Stimulated activated CD8-positive, alpha-beta memory T cell treated with anti-CD3 and anti-CD28 coated beads, Interleukin-15, amount 100 ng/mL, for 4 hours (primary cell): Measurements from ENCODE around the gene RIPK1.

Experiments
- DNase-seq, 2 donors: peaks; one replicate each; pipeline ENCODE4 v3.0.0-alpha.2; 2020; ENCODE audit warnings: low read depth in 2 of 2

Gene RIPK1

DNA sequence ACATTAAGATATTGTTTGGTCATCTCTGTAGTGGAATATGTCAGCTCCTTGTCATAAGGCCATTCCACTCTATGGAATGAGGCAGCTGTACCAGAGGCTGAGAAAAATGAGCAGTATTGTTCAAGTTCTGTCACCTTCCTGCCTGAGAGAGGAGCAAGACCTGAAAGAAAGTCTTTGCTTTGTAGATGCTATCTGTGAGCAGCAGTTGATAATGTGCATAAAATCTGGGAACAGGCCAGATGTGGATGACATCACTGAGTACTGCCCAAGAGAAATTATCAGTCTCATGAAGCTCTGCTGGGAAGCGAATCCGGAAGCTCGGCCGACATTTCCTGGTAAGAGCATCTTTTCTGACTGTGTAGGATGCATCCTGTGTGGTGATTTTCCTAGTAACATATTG lies 16.8 kb downstream of the RIPK1 start:
- DNase-seq, result no peak

DNA sequence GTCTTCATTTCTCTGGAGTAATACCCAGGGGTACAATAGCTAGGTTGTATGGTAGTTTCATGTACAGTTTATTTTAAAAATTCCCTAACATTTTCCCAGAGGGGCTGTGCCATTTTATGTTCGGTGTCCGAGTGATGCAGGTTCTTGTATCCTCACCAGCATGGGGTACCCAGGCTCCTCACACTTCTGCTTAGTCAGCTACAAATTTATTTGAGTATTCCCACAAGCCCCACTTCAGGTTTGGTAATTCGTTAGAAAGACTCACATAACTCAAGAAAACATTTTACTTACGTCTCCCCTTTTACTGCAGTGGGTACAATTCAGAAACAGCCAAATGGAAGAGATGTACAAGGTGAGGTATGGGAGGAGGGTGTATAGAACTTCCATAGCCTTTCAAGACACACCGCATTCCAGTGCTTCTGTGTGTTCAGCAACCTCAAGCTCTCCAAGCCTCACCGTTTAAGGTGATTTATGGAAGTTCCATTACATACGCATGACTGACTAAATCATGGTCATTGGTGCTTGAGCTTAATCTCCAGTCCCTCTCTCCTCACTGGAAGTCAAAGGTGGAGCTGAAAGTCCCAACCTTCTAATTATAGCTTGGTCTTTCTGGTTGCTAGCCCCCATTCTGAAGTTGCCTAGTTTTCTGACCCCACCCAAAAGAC lies 18.1 kb downstream of the RIPK1 start:
- no peak for DNase-seq

DNA sequence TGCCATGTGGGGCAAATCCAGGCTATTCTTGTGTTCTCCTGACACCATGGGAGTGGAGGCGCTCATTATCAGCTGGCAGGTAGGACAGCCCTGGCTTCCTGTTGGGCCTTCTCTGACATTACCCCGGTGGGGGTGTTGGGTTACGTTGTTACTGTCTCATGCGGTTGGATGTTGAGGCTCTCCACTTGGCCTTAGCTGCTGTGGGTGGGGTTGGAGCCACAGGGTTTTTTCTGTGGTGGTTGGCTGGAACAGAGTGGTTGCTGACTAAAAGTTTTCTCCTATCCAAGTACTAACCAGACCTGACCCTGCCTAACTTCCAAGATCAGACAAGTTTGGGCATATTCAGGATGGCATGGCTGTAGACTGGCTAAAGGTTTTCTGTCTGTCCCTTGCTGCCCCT lies 20.2 kb downstream of the RIPK1 start:
- no peak for DNase-seq

DNA sequence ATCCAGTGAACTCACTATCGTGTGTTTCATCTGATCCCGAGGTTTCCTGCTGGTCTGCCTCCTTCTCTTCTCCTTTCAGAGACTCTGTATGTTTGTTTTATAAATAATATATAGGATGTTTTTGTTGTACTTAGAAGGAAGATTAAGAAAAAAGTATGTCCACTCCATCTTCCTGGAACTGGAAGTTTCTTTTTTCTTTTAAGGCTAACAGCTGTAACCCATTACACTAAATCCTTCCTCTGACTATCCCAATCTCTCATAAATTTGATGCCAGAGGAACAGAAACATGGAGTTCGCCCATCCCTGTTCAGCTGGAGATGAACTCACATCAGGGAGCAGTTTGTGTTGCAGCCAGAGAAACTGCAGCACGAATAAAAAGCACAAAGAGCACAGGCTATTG lies 20.7 kb downstream of the RIPK1 start:
- DNase-seq, result no peak

DNA sequence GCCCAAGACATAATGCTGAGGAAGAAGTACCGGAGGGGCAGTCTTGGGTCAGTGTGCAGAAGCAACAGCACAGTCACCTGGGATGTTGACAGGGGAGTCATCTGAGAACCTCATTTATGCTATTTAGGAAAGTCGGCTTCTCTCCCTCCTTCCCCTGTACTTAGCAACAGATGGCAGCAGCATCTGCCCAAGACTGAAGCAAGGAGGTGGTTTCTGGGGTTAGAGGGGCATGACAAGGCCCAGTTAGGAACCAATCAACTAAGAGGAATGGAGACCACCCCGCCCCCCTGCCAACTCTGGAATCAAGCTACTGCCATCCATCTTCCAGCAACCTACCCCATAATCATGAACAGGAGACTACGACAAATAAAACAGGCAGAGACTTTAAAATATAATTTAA lies 21.7 kb downstream of the RIPK1 start:
- no peak for DNase-seq

DNA sequence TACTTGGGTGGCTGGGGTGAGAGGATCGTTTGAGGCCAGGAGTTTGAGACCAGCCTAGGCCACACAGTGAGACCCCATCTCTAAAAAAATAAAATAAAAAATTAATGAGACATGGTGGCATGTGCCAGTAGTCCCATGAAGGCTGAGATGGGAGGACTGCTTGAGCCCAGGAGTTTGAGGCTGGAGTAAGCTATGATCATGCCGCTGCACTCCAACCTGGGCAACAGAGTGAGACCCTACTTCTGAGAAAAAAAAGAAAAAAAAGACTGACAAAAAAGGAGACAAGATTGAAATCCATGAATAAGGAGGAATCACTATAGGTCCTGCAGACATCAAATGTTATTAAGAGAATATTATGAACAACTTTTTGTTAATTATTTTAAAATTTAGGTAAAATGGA lies 26.5 kb downstream of the RIPK1 start:
- DNase-seq, result no peak

DNA sequence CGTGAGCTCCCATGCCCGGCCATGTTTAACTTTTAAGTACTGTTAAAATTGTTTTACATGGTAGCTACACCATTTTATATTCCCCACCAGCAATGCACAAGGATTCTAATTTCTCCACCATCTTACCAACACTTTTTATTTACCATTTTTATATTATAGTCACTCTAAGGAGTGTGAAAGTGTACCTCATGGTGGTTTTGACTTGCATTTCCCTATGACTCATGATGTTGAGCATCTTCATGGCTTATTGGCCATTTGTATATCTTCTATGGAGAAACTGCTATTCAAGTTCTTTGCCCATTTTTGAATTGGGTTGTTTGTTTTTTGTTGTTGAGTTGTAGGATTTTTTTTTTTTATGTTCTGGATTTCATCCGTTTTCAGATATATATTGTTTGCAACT lies 34.6 kb downstream of the RIPK1 start:
- DNase-seq, result no peak

DNA sequence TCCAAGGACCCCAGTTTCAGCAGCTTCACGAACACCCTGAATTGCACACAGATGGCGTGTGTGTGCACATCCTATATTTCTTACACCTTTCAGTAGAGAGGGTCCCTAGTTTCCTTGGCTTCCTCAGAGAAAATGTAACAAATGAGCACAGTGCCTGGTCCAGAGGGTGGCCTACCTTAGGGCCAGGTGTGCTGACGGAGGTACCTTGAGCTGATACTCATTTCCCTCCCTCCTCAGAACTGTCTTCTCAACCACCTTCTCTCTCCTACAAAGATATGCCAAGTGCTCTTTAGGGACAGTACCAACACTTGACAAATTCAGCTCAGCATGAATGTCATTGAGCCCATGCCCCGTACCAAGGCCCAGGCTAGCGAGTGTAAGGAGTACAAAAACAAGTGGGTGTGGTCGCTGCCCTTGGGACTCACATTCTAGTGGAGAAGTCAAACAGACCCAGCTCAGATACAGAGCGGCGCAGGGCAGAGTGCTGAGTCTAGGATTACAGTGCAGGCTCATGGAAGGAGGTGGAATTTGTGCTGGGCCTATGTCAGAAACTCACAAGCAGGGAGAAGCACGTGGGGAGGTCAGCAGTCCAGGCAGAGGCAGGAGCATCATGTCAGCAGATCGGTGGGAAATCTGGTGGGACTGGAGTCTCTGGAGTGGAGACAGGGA lies 40.6 kb downstream of the RIPK1 start:
- DNase-seq, result no peak

DNA sequence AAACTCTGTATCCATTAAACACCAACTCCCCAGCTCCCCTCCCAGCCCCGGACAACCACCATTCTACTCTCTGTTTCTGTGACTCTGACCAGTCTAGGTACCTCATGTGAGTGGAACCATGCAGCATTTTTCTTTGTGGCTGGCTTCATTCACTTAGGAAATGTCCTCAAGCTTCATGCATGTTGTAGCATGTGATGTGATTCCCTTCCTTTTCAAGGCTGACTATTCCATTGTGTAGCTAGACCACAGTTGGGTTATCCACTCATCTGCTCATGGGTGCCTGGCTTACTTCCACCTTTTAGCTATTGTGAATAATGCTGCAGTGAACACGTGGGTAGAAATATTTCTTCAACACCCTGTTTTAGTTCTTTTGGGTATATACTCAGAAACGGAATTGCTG lies 41.5 kb downstream of the RIPK1 start:
- no peak for DNase-seq

DNA sequence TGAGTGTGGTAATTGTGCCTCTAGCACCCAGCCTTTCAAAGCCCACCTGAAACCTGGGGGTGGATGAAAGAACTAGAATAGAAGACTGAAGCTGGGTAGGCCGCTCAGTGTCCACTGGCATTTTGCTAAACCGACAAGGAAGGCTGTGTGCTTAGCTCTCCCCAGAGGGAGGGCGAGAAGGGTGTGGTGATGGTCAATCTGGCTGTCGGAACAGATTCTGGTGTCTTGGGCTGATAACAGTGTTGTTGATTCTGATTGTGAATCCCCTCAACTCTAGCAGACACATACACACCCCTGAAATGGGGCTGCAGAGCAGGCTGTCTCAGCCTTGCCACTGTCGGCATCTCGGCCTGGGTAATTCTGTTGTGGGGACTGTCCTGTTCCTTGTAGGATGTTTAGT lies 46.1 kb downstream of the RIPK1 start:
- no peak for DNase-seq

DNA sequence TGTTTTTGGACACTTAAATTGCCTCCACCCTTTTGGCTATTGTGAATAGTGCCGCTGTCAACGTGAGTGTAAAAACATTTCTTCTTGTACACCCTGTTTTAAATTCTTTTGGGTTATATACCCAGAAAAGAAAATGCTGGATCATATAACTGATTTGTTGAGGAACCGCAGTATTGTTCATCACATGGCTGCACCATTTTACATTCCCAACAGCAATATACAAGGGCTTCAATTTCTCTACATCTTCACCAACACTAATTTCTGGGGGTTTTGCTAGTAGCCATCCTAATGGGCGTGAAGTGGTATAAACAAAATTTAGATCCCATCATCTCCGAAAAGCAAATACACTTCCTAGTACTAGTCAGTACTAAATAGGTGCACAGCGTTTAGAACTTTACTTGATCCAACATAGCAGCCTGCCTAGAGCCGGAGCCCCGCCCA lies 49.6 kb downstream of the RIPK1 start:
- no peak for DNase-seq

DNA sequence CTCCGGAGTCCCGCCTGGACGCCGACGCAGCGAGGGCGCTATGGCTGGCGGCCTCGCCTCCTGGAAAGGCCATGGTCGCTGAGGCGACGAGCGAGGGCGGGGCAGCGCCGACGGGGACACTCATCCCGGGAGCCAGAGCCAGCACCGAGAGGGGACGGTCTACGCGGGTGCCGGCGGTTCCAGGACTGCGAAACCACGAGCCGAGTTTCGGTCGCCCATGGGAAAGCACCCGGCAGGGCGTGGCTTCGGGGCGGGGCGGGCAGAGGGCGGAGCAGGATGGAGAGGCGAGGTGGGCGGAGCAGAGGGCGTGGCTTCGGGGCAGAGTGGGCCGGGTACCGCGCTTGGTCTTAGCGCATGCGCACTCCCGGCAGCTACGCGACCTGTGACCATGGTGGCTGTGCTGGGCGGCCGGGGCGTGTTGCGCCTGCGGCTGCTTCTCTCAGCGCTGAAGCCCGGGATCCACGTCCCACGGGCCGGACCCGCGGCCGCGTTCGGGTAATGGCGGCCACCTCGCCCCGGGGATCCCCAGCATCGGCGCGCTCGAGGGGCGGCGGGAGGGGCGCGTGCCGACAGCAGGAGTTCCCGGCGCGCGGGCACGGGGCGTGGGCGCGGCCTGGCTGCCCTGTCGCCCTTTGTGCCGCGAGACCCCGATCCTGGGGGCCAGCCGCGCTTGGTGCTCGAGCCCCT lies 50.2 kb downstream of the RIPK1 start, which contains the start of gene BPHL:
Gene BPHL, plus strand, starts transcription at position 359 of the 687 bp plus-strand sequence. Its CDS starts 30 bp downstream, at position 389.
- DNase-seq, result peak; percentile 97 to 99

DNA sequence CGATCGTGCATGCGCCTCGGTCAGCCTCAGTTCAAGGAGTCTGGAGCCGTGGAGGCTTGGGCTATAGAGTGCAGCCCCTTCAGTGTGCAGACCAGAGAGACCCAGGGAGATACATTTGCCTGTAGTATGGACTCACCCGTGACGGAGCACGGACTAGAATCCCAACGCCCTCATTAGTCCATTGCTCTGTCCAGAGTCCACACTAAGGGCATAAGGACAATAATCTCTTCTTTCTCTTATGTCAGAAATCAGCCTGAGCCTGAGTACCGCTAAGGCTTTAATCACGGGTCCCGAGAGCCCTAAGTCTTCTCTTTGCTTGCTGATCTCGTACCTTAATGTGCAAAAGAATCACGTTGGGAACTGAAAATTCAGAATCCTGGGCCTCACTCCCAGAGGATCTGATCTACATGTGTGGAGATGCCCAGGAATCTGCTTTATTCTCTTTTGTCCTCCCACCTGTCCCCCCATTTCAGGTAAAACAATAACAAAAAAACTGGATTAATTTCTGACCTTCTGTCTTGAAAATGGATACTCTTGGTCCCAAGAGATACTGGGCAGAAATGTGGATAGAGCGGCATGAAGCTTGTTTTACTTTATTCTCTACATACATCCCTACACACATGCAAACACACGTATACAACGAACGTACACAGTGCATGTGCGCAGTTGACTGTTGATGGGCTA lies 50.9 kb downstream of the RIPK1 start:
- DNase-seq, result no peak

DNA sequence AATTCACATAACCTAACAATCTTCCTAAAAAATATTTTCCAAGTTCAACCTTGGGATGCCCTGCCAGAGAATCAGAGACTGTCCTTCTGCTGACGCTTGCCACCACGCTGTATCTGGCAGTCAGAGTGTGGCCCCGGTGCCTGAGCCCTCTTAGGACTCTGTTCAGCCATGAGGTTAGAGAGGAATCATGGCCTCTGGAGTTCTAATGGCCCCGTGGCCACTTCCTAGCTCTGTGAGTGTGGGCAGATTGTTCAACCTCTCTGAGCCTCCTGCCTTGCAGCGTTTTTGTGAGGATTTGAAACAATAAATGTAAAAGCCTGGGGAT lies 52.4 kb downstream of the RIPK1 start:
- no peak for DNase-seq

DNA sequence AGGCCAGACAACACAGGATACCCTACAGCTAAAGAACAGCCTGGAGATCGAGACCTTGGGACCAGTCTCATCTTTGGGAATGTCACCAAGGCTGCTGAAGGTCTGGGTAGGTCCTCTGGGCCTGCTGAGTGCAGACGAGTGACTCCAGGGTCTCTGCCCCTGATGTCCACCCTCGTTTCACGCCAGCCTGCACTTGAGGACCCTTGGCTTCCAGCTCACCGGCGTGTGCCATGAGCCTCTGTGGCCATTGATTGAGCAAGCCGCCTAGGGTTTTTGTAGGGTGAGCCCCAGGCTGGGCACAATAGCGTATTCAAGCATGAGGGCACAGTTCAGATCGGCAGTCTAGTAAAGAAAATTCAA lies 54.5 kb downstream of the RIPK1 start:
- DNase-seq, result no peak

DNA sequence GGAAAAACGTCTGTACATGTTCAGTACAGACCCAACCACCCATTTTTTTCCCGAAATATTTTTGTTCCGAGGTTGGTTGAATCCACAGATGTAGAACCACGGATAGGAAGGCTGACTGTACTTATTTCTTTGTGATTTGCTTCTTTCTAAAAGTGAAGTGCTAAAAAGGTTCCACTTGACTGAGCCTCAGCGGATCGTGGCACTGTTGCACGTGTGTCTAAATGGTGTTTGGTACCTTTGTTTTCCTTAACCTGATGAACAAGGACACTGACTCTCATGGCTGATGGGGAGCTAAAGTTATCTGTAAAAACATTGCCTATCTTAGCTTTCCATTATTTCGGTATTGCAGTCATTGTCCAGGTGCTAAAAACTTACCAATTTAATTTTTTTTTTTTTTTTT lies 56.4 kb downstream of the RIPK1 start:
- DNase-seq, result no peak

DNA sequence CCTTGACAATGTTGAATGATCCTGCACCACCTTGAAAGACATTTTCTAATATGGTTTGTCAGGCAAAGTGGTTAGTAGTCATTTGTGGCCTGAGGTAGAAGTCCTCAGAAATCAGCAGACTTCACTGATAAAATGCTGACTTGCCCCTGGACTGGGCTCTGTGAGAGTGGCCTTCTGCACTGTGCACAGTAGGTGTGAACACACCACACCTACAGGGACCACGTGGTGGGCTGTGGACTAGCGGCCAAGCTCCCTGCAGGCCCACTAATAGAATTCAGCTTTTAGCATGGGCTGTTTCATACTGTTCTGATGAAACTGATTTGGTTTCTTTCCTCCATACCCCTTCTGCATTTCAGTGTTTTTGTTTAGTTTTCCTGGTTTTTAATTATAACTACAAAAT lies 57.5 kb downstream of the RIPK1 start:
- no peak for DNase-seq

DNA sequence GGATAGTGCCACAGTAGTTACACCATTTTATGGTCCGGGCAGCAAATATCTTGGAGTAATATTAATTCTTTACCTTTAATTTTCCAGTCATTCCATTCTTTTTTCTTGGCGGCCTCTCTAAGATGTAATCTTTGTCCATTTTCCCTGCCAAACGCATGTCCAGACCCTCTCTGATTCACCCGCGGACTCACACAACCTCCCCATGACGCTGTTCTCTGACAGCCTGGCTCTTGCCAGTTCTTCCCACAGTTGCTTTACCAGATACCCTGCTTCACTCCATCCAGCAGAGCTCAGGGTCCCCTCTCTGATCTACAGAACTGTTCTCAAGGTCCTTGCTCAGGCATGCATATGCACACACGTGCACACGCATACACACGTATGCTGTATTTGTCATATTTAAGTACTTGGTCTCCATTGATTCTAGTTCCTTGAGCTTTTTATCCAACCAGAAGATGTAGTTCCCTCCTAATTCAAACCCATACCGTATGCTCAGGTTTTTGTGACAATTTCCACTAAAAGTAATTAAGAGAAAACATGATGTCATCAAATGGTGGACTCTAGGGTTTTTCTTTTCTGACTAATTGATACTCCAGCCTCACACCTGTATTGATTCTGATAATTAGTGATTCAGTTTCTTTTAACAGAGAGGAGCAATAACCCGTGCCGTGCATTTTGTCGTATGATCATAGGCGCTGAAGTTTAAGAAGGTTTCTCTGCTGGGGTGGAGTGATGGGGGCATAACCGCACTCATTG lies 60.2 kb downstream of the RIPK1 start:
- DNase-seq, result no peak

DNA sequence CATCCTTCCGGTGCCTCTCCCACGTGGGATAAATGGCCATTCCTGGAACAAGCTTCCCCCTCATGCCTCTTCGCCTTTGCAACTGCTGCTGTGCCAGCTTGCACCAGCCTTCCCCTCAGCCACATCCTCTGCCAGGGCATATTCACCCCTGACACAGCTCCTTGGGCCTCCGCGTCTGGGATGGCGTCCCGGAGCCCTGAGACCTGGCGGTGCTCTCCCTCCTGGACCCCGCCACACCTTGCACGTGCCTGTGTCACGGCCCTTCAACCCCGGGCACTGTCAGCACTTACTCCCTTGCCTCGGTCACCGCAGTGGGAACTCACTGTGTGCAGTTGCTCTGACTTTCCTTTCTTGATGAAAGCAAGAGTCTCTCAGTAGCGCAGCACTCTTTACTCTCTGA lies 63.4 kb downstream of the RIPK1 start:
- DNase-seq, result no peak

DNA sequence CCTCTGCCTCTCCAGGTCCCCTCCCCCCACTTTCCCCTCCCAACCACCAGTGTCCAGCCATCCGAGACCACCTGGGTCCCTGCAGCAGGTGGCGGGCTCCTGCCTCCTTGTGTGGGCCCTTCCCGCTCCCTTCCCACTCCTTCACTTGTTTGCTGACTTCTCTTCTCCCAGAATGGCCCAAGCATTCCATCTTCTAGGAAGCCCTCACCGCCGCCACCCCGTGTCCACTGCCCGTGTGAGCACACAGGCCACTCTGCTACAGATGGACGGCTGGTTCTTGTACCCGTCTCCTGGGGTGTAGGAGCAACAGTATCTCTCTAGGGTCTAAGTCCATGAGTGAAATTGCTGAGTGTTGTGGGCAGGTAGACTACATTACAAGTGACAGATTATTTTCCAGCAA lies 65.2 kb downstream of the RIPK1 start:
- DNase-seq, result no peak

DNA sequence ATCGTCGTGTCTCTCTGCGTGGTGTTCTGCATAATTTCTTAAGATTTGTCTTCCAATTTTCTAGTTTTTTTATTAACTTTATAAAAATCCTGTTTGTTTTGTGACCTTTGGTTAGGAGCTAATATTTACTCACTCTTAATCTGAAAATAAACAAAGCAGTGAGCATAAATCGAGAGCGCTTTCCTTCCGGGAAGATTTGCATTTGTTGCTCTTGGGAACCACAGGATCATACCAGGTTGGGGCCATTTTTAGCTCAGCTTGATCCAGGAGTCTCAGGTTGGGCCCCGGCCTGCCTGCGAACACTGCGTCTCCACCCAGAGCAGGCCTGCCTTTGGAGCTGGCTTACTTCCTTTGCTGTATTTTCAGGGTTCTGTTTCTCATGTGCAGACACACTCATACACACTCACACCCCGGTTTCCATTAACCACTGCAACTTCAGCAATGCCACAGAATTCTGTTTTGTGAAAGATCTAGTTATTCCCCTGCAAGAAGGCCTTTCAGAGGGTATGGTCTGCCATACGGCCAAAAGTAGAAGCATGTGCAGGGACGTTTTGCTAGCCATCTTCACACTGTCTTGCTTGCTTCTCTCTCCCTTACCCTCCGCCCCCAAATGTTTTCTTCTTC lies 67.5 kb downstream of the RIPK1 start:
- no peak for DNase-seq
